Measurements from ENCODE around the gene THRSP.
"Not testable (repeated sequence)": the region's sequence is repeated elsewhere in the genome, so short reads cannot be mapped to it uniquely, and the experiment has no call there.

The THRSP gene

GRCh38 chr11:78080818-78081495 lies 17.3 kb downstream of the THRSP start:
- Mint-ChIP-seq H3K9me3 (no peaks in the 10 kb centered on the region), H3K36me3 (ENCODE audit: low read depth) (peaks cover 8% of the 10 kb centered on the region), H3K4me1 (ENCODE audit: low read depth) (peaks cover 32% of the 10 kb centered on the region), H3K4me3 (peak overlapping the region; percentile 48), H3K27me3 (ENCODE audit: low read depth) (no peaks in the 10 kb centered on the region), H3K27ac (peak overlapping the region; percentile 64)
- no peak for DNase-seq (ENCODE audit: low spot score)

GRCh38 chr11:78081583-78081982 lies 17.9 kb downstream of the THRSP start:
- DNase-seq (ENCODE audit: low spot score) = no peak
- H3K27me3 Mint-ChIP-seq (ENCODE audit: low read depth) = no peaks in the 10 kb centered on the region
- peaks cover 30% of the 10 kb centered on the region for H3K4me1 Mint-ChIP-seq (ENCODE audit: low read depth)
- peaks cover 7% of the 10 kb centered on the region for H3K36me3 Mint-ChIP-seq (ENCODE audit: low read depth)
- no peaks in the 10 kb centered on the region for H3K9me3 Mint-ChIP-seq
- peak overlapping the region; percentile 48 for H3K4me3 Mint-ChIP-seq
- peak overlapping the region; percentile 64 for H3K27ac Mint-ChIP-seq

DNA sequence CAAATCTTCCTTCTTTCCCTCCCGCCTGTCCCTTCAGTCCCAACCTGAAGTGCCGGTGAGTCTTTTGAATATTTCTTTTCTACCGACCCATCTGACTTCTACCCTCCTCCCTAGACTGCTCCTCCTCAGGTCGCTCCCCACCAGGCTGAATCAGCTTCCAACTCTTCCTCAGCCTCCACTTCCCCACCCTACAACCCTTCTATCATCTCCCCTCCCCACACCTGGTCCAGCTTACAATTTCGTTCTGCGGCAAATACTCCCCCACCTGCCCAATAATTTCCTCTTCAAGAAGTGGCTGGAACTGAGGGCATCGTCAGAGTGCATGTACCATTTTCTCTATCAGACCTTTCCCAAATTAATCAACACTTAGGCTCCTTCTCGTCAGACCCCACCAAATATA lies 18.5 kb downstream of the THRSP start:
- no peaks in the 10 kb centered on the region for H3K9me3 Mint-ChIP-seq
- no peak for DNase-seq (ENCODE audit: low spot score)
- peak overlapping the region; percentile 48 for H3K4me3 Mint-ChIP-seq
- H3K36me3 Mint-ChIP-seq (ENCODE audit: low read depth) = peaks cover 3% of the 10 kb centered on the region
- peaks cover 27% of the 10 kb centered on the region for H3K4me1 Mint-ChIP-seq (ENCODE audit: low read depth)
- no peaks in the 10 kb centered on the region for H3K27me3 Mint-ChIP-seq (ENCODE audit: low read depth)
- H3K27ac Mint-ChIP-seq = no peak overlapping the region

- no peak for DNase-seq (ENCODE audit: low spot score)
- Mint-ChIP-seq H3K4me1 (ENCODE audit: low read depth) (peaks cover 20% of the 10 kb centered on the region), H3K4me3 (no peak overlapping the region), H3K36me3 (ENCODE audit: low read depth) (no peaks in the 10 kb centered on the region), H3K27me3 (ENCODE audit: low read depth) (no peaks in the 10 kb centered on the region), H3K9me3 (no peaks in the 10 kb centered on the region), H3K27ac (no peak overlapping the region)
Observed at GRCh38 chr11:78083021-78083420, 19.4 kb downstream of the THRSP start.

- DNase-seq (ENCODE audit: low spot score); H3K27ac Mint-ChIP-seq; H3K4me3 Mint-ChIP-seq: not testable (repeated sequence)
Observed at GRCh38 chr11:78084506-78084905, 20.8 kb downstream of the THRSP start.

GRCh38 chr11:78085972-78086371 lies 22.3 kb downstream of the THRSP start:
- no peak for DNase-seq (ENCODE audit: low spot score)
- no peak overlapping the region for H3K4me3 Mint-ChIP-seq
- peaks cover 9% of the 10 kb centered on the region for H3K4me1 Mint-ChIP-seq (ENCODE audit: low read depth)
- H3K27ac Mint-ChIP-seq = no peak overlapping the region
- no peaks in the 10 kb centered on the region for H3K27me3 Mint-ChIP-seq (ENCODE audit: low read depth)
- H3K36me3 Mint-ChIP-seq (ENCODE audit: low read depth) = no peaks in the 10 kb centered on the region
- H3K9me3 Mint-ChIP-seq = no peaks in the 10 kb centered on the region

More at GRCh38 chr11:78084506-78084905, 20.8 kb downstream of the THRSP start:
- H3K27me3 Mint-ChIP-seq (ENCODE audit: low read depth); H3K9me3 Mint-ChIP-seq; H3K36me3 Mint-ChIP-seq (ENCODE audit: low read depth): not testable (repeated sequence)
- peaks cover 15% of the 10 kb centered on the region for H3K4me1 Mint-ChIP-seq (ENCODE audit: low read depth)

DNA sequence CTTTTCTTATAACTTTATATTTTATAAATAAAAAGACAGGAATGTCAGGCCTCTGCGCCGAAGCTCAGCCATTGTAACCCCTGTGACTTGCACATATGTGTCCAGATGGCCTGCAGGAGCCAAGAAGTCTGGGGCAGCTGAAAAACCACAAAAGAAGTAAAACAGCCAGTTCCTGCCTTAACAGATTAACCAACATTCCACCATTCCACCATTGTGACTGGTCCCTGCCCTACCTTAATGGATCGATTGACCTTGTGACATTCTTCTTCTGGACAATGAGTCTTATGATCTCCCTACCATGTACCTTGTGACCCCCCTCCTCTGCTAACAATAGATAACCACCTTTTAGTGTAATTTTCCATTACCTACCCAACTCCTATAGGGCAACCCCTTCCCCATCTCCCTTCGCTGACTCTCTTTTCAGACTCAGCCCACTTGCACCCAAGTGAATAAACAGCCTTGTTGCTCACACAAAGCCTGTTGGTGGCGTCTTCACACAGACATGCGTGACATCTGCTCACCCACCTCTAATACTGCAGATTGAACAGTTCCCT lies 22.9 kb downstream of the THRSP start:
- not testable (repeated sequence) for H3K9me3 Mint-ChIP-seq; H3K36me3 Mint-ChIP-seq (ENCODE audit: low read depth); H3K27me3 Mint-ChIP-seq (ENCODE audit: low read depth); DNase-seq (ENCODE audit: low spot score); H3K27ac Mint-ChIP-seq; H3K4me1 Mint-ChIP-seq (ENCODE audit: low read depth); H3K4me3 Mint-ChIP-seq

DNA sequence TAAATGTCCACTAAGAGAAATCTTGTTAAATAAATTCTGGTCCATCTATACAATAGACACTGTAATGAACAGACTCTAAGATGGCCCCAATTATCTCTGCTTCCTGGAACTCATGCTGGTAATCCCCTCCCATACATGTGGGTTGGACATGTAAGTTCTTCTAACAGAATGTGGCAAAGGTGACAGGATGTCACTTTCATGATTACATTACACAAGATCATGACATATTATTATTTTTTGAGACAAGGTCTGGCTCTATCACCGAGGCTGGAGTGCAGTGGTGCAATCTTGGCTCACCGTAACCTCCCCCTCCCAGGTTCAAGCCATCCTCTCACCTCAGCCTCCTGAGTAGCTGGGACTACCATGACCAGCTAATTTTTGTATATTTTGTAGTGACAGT lies 30.6 kb downstream of the THRSP start:
- peaks cover 11% of the 10 kb centered on the region for H3K4me1 Mint-ChIP-seq (ENCODE audit: low read depth)
- H3K27ac Mint-ChIP-seq = peak overlapping the region; percentile 73
- peak; percentile 24 for DNase-seq (ENCODE audit: low spot score)
- no peaks in the 10 kb centered on the region for H3K9me3 Mint-ChIP-seq
- H3K27me3 Mint-ChIP-seq (ENCODE audit: low read depth) = no peaks in the 10 kb centered on the region
- H3K4me3 Mint-ChIP-seq = no peak overlapping the region
- peaks cover 32% of the 10 kb centered on the region for H3K36me3 Mint-ChIP-seq (ENCODE audit: low read depth)

DNA sequence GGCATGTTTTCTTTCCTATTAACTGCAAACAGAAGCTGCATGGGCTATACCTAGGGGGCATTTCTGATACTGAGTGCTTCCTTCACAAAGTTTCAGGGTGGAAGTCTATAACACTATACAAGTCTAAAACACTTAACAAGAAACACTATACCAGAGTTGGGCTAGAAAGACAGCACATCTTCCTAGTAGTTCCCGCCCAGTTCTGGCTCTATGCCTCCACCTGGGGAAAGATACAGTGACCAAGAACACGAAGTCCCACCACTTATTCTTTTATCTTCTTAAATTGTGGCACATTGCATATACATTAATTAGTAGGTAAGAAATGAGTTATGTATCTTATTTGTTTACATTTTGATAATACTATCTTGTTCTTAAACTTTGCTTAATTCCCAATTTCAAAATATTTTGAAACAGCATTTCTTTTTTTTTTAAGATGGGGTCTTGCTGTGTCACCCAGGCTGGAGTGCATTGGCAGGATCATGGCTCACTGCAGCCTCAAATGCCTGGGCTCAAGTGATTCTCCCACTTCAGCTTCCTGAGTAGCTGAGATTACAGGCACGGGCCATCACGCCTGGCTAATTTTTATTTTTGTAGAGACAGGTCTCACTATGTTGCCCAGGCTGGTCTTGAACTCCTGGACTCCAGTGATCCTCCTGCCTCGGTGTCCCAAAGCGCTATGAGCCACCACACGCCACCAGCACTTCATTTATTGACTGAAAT lies 34.2 kb downstream of the THRSP start:
- H3K36me3 Mint-ChIP-seq (ENCODE audit: low read depth) = peaks cover 44% of the 10 kb centered on the region
- no peak overlapping the region for H3K4me3 Mint-ChIP-seq
- H3K27ac Mint-ChIP-seq = no peak overlapping the region
- H3K9me3 Mint-ChIP-seq = no peaks in the 10 kb centered on the region
- no peak for DNase-seq (ENCODE audit: low spot score)
- no peaks in the 10 kb centered on the region for H3K27me3 Mint-ChIP-seq (ENCODE audit: low read depth)
- H3K4me1 Mint-ChIP-seq (ENCODE audit: low read depth) = peaks cover 11% of the 10 kb centered on the region

- H3K4me1 Mint-ChIP-seq (ENCODE audit: low read depth) = peaks cover 4% of the 10 kb centered on the region
- H3K27ac Mint-ChIP-seq = no peak overlapping the region
- peaks cover 40% of the 10 kb centered on the region for H3K36me3 Mint-ChIP-seq (ENCODE audit: low read depth)
- no peaks in the 10 kb centered on the region for H3K27me3 Mint-ChIP-seq (ENCODE audit: low read depth)
- H3K9me3 Mint-ChIP-seq = no peaks in the 10 kb centered on the region
- H3K4me3 Mint-ChIP-seq = no peak overlapping the region
- no peak for DNase-seq (ENCODE audit: low spot score)
Observed at GRCh38 chr11:78099666-78100065, 36.0 kb downstream of the THRSP start.

GRCh38 chr11:78100261-78100660 lies 36.6 kb downstream of the THRSP start:
- no peaks in the 10 kb centered on the region for H3K9me3 Mint-ChIP-seq
- H3K4me1 Mint-ChIP-seq (ENCODE audit: low read depth) = no peaks in the 10 kb centered on the region
- H3K27me3 Mint-ChIP-seq (ENCODE audit: low read depth) = no peaks in the 10 kb centered on the region
- no peak overlapping the region for H3K4me3 Mint-ChIP-seq
- H3K36me3 Mint-ChIP-seq (ENCODE audit: low read depth) = peaks cover 39% of the 10 kb centered on the region
- DNase-seq (ENCODE audit: low spot score) = no peak
- no peak overlapping the region for H3K27ac Mint-ChIP-seq

- DNase-seq (ENCODE audit: low spot score) = no peak
- no peak overlapping the region for H3K4me3 Mint-ChIP-seq
- H3K4me1 Mint-ChIP-seq (ENCODE audit: low read depth) = no peaks in the 10 kb centered on the region
- H3K9me3 Mint-ChIP-seq = no peaks in the 10 kb centered on the region
- no peaks in the 10 kb centered on the region for H3K27me3 Mint-ChIP-seq (ENCODE audit: low read depth)
- H3K27ac Mint-ChIP-seq = no peak overlapping the region
- H3K36me3 Mint-ChIP-seq (ENCODE audit: low read depth) = peaks cover 35% of the 10 kb centered on the region
Observed at GRCh38 chr11:78100676-78101472, 37.2 kb downstream of the THRSP start.

GRCh38 chr11:78109081-78110015 lies 45.7 kb downstream of the THRSP start:
- no peak for DNase-seq (ENCODE audit: low spot score)
- Mint-ChIP-seq H3K4me1 (ENCODE audit: low read depth) (no peaks in the 10 kb centered on the region), H3K36me3 (ENCODE audit: low read depth) (peaks cover 35% of the 10 kb centered on the region), H3K9me3 (no peaks in the 10 kb centered on the region), H3K27ac (peak overlapping the region; percentile 22), H3K4me3 (no peak overlapping the region), H3K27me3 (ENCODE audit: low read depth) (no peaks in the 10 kb centered on the region)

Measured in T-helper 2 cell treated with Interferon-gamma antibody and Interleukin-4, amounts not matched to agents 5 μg/mL and 100 μg/mL, for 36 hours (primary cell).